Stimulated activated CD8-positive, alpha-beta memory T cell treated with anti-CD3 and anti-CD28 coated beads, Interleukin-12 subunit alpha, Interleukin-12 subunit beta, amount 100 ng/mL, for 4 hours (primary cell): Measurements from ENCODE around the gene ORC6.

Experiments used
- DNase-seq: peaks from one replicate; pipeline ENCODE4 v3.0.0-alpha.2; 2020; ENCODE audit warnings: low read depth

Gene ORC6

GRCh38 chr16:46701615-46702014 lies 12.2 kb downstream of the ORC6 start:
- DNase-seq, result no peak

- DNase-seq, result no peak
Measured at GRCh38 chr16:46702030-46702429, 12.6 kb downstream of the ORC6 start.

- no peak for DNase-seq
Measured at GRCh38 chr16:46706642-46707041, 17.2 kb downstream of the ORC6 start.

GRCh38 chr16:46709469-46710005 lies 20.1 kb downstream of the ORC6 start:
- no peak for DNase-seq

DNA sequence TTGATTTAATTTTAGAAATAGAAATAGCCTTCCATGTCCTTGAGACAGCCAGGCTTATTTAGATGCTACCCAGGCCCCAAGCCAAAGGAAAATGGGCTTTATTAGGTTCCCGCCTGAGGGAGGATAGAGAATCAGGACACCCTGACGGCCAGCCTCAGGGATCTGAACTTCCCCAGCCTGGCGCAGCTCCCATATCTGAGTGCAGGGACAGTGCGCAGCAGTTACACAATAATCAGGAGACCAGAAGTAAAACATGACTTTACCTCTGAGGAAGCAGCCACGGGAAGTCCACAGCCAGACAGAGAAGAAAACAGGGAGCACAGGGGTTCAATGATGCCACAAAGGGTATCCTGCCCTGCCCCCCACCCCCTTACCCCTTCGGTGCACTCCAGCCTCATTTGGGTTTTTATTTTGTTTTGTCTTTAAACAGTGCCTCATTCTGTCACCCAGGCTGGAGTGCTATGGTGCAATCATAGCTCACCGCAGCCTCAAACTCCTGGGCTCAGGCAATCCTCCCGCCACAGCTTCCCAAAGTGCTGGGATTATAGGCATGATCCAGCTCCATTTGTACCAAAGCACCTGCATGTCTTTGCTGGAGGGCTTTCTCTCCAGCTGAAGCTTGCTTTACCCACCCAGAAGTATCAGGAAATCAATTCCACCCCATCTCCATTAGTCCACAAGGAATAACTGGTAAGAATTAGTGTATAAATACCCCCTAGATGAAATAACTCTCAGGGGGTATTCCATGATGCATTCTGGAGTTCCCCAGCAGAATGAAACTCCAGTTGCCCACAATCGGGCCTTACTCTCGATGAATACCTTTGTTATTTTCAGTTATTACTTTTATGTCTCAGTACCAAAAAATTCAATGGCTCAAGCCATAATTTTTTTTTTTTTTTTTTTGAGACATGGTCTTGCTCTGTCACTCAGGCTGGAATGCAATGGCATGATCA lies 21.9 kb downstream of the ORC6 start:
- DNase-seq, result no peak

DNA sequence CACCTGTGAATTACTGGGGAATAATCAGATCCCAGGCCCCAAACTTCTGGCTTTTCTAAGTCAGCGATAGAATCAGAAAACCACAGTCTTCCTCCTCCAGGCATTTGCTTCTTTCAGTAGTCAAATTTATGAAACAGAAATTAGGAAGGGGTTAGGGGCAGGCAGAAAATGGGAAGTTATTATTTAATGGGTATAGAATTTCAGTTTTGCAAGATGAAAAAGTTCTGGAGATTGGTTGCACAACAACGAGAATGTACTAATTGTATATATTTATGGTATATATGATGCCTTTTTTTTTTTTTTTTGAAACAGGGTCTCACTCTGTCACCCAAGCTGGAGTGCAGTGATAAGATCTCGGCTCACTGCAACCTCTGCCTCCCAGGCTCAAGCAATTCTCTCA lies 23.5 kb downstream of the ORC6 start:
- no peak for DNase-seq

- DNase-seq, result no peak
Measured at GRCh38 chr16:46713634-46714033, 24.2 kb downstream of the ORC6 start.

- no peak for DNase-seq
Measured at GRCh38 chr16:46714797-46715591, 25.5 kb downstream of the ORC6 start.

DNA sequence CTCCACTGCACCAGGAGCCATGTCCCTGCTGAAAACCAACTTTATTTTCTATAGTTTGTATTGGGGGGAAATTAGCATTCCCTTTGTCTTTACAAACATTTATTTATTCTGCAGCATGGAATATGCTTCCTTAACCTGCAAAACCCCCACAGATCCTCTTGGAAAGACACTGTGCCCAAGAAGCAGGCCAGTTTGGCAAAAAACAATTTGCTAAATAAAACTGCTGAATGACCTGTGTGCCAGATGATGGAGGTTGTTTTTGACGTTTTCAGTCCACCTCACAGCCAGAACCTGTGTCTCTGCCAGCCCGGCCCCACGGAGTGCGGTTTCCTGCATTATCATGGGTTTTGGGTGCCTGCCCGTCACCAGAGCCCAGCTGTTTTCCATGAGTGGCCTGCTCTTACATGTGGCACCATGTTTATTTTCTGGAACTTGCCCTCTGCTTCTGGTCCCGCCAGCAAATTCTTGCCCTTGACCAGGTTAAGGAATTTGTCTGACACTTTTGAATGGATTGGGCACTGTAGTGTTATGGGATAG lies 26.4 kb downstream of the ORC6 start:
- DNase-seq, result no peak

GRCh38 chr16:46717692-46718091 lies 28.2 kb downstream of the ORC6 start:
- DNase-seq, result no peak

DNA sequence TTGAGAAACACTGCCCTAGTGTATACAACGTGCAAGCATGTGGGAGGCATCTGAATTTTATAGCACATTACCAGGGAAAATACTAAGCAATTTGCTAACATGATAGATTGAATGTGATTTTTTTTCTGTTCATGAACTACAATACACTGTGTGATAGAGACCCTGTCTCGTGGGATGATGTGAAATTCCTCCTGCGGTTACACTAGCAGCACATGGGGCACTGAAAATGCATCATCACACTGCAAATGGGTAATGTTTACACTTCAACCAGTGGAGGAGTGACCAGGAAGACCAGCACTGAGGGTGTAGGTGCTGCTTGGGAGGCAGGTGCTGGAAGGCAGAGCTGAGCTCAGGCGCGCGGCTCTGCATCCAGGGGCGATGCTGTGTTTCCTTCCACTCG lies 28.8 kb downstream of the ORC6 start:
- DNase-seq, result no peak

DNA sequence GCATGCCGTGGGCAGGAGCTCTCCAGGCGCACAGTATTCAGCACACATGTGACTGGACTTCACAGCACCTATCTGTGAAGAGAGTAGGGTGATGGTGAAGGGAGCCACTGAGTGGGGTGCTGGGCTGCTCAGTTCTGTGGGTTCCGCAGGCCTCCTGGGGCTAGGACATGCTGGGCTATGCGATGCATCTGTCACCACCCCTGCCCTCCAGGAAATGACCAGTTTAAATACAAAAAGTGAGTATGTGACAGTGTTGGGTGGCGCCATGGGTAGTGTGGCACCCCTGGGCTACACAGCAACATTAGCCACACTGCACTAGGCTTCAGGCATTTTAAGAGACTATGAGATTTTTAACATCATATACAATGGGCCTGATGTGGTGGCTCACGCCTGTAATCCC lies 30.1 kb downstream of the ORC6 start:
- no peak for DNase-seq

DNA sequence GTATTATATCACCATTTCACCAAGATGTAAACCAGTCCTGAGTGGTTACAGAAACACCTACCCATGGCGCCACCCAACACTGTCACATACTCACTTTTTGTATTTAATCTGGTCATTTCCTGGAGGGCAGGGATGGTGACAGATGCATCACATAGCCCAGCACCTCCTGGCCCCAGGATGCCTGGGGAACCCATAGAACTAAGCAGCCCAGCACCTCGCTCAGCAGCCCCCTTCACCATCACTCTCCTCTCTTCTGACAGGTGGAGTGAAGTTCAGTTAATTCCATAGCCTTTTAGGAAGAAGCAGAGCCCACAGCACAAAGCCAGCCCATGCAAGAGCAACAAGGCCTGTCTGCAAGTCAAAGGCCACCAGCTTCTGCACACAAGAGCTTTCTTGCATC lies 31.2 kb downstream of the ORC6 start:
- DNase-seq, result no peak

- no peak for DNase-seq
Measured at GRCh38 chr16:46721885-46722284, 32.4 kb downstream of the ORC6 start.

DNA sequence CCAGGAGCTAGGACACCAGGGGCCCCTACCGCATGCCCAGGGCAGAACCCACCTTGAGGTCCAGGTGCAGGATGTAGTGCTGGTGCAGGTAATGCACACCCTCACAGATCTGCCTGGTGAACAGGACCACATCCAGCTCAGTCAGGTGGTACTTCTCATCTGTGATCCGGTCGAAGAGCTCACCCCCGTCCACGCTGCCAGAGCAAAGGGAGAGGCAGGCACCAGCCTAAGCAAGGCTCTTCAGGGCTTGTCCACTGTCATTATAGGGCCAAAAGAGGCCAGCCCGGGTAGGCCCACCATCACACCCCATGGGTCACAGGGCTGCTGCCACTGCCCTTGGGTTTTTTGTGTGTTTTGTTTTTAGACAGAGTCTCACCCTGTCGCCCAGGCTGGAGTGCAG lies 37.7 kb downstream of the ORC6 start:
- no peak for DNase-seq

DNA sequence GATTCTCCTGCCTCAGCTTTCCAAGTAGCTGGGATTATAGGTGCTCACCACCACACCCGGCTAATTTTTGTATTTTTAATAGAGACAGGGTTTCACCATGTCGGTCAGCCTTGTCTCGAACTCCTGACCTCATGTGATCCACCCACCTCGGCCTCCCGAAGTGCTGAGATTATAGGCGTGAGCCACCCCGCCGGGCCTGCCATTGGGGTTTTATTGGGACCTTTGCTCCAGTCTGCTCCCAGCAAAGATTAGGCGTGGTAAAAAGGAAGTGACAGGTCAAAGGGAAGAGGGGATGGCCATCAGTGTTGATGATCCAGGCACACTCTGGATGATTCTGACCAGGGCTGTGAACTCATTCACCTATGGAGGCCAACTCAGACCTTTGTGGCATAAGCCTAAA lies 38.2 kb downstream of the ORC6 start:
- DNase-seq, result no peak

GRCh38 chr16:46728806-46729205 lies 39.3 kb downstream of the ORC6 start:
- DNase-seq, result no peak

DNA sequence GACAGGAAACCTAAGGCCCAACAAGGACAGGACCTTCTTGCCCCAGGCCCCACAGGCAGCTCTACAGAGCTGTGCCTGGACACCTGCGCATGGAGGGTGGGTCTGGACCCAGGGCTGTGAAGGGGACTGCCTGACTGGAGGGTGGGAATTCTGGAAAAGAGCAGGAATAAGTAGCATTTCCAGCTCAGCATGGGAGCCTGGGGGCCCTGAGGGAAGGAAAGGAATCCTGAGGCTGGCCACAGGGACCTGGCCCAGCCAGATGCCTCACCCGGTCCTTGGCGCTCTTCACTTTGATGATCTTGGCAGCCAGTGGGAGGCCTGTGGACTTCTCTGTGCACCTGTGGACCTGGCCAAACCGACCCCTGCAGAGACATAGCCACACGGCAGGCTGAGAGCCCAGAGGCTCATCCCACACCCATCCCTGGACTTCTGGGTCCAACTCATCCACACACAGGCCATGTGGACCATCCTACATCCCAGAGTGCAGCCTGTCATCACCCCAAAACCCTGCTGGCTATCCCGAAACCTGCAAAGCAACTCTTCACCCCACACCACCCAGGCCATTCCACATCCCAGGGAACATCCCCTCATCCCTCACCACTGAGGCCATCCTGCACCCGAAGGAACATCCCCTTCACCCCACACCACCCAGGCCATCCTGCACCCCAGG lies 40.0 kb downstream of the ORC6 start:
- DNase-seq, result no peak

- no peak for DNase-seq
Measured at GRCh38 chr16:46730126-46730525, 40.7 kb downstream of the ORC6 start.

DNA sequence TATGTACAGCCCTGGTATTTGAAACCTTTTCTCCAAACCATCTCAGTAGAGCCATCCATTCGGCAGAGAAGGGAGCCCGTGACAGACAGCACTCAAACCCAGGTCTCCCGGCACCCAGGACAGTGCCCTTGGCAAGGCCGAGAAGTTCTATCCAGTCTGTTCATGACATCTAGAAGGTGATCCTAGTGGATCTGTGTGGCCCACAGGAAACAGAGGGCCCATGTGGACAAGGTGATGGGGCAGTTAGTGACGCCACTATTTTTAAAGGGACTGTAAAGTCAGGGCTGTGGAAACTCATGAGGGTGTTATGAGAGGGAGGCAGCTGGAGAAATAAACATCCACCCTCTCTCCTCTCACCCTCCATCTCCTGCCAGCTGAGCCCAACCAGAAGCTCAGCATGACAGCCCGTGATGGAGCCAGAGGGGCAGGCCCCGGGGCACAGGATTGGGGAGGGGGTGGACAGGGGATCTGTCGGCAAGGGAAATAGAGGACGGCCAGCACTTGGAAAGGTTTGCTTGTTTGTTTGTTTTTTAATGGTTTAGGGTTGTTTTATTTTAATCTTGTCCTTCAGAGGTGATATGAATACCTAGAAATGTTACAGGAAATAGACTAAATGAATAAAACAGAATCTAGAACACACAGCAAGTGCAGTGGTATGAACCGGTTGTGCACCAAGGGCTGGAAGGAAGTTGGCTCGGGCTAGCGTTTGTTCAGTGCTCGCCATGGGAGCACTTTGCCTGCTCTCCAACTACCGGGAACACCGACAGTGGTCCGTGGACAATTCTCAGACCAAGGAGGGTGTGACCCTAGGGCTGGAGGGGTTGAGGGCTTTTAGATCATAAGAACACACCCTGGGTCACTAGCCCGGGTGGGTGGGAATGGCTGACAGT lies 41.6 kb downstream of the ORC6 start:
- no peak for DNase-seq
